Transverse colon (tissue), 4 donors: ENCODE data around the gene MTHFD1. TPM values are rescaled to one million over a fixed set of nuclear protein-coding genes. Genes with fewer than 3 reads are reported as not detected.

Experiments used
- DNase-seq: peaks from one replicate; pipeline ENCODE4 v3.0.0-alpha.2; 2019
- H3K27ac ChIP-seq, 4 donors: fragments of 200-600 bp; sonication (generic); 2 replicates each; pipeline ENCODE4 v1.5.1; 2016 to 2018; ENCODE audit warnings: inconsistent platforms in 4 of 4
- H3K27me3 ChIP-seq: fragments of 200-600 bp; sonication (generic); 2 replicates; pipeline ENCODE4 v1.5.1; 2017; ENCODE audit warnings: inconsistent platforms
- H3K36me3 ChIP-seq, 4 donors: fragments of 200-600 bp; sonication (generic); 2 replicates each; pipeline ENCODE4 v1.5.1; 2017 to 2019; ENCODE audit warnings: inconsistent platforms in 4 of 4
- H3K4me1 ChIP-seq, 4 donors: fragments of 200-600 bp; sonication (generic); 2 replicates each; pipeline ENCODE4 v1.5.1; 2017 to 2020; ENCODE audit warnings: inconsistent platforms in 4 of 4
- H3K4me3 ChIP-seq, 4 donors: fragments of 200-600 bp; sonication (generic); 1 replicate in 1 of 4; 2 replicates in 3 of 4; pipeline versions ENCODE4 v1.5.1 to v1.6.1; 2017 to 2019; ENCODE audit warnings: inconsistent platforms in 4 of 4
- H3K9me3 ChIP-seq, 2 donors: fragments of 200-600 bp; sonication (generic); 2 replicates each; pipeline ENCODE4 v1.5.1; 2017 to 2019; ENCODE audit warnings: inconsistent platforms in 2 of 2
- CTCF ChIP-seq, 5 experiments: fragments of 200-600 bp in 3 of 5; fragments of 450-650 bp in 2 of 5; sonication (generic) in 3 of 5; IDR thresholded peaks; 1 replicate in 2 of 5; 2 replicates in 3 of 5; pipeline ENCODE4 v1.5.1; 2016 to 2017; ENCODE audit warnings: antibody characterized with exemption in 5 of 5, inconsistent platforms in 3 of 5, mild to moderate bottlenecking in 2 of 5, moderate library complexity in 1 of 5
- EP300 ChIP-seq: sonication (generic); formaldehyde crosslinking; IDR thresholded peaks from one replicate; pipeline ENCODE4 v1.6.1; 2017; ENCODE audit warnings: antibody characterized with exemption, low read depth
- POLR2A ChIP-seq: fragments of 450-650 bp; IDR thresholded peaks from one replicate; pipeline ENCODE4 v1.6.1; 2016; ENCODE audit warnings: antibody characterized with exemption, mild to moderate bottlenecking, moderate library complexity
- POLR2AphosphoS5 ChIP-seq, 3 donors: sonication (generic); formaldehyde crosslinking; IDR thresholded peaks; one replicate each; pipeline ENCODE4 v1.6.1; 2016; ENCODE audit warnings: antibody characterized with exemption in 3 of 3
- WGBS, 2 donors: methylation state at CpG; one replicate each; pipeline ENCODE4 v1.1.5; 2018; ENCODE audit warnings: low coverage in 1 of 2; 5-methylcytosine and 5-hydroxymethylcytosine counted together
- in situ Hi-C, 4 donors: fragments of 200-750 bp; cut with MboI; loops; one replicate each; pipeline versions ENCODE4 v1.15.0 to v1.15.1; 2017; ENCODE audit warnings: low sequenced_read_pairs in 3 of 4, low pct_ligation_motif_present in 1 of 4, low pct_unique_long_range_greater_than_20kb in 1 of 4
- intact Hi-C: fragments of 100-400 bp; cut with DNase I; formaldehyde crosslinking; loops from one replicate; pipeline ENCODE4 v1.15.1; 2023; ENCODE audit warnings: low total_unique reads
- total RNA-seq, 4 donors: library from RNA; depleted of rRNA; stranded (reverse); fragments of >200 nt; gene quantifications; one replicate each; pipeline ENCODE4 v1.1.0, GENCODE V29; 2016

MTHFD1 gene
- total RNA-seq, 4 donors from 2014 or later = 20.5 to 92.0 (median 37.7) TPM

GRCh38 chr14:64434528-64434927, 46.4 kb downstream of the MTHFD1 start:
- Histone ChIP-seq H3K9me3 (no peaks in the 10 kb centered on the region), H3K27ac (no peak overlapping the region), H3K36me3 (peaks cover 0 to 16% (median 4%) of the 10 kb centered on the region in 4 donors), H3K4me3 (no peak overlapping the region), H3K27me3 (no peaks in the 10 kb centered on the region), H3K4me1 (peaks cover 0 to 15% (median 0%) of the 10 kb centered on the region in 4 donors)
- WGBS, 2 donors = 93 to 100% methylated on average over 2 to 3 of the region's 3 CpGs
- TF ChIP-seq POLR2AphosphoS5 (IDR thresholded peaks at IDR 0.05) = no peak
- in situ Hi-C loops = loop anchor here in 1 of 4 donors (25.0 kb wide), 1 partner anchor 203 kb away; no protein-coding TSS in a partner anchor
- intact Hi-C loops = no loop called here
- DNase-seq = no peak

DNA sequence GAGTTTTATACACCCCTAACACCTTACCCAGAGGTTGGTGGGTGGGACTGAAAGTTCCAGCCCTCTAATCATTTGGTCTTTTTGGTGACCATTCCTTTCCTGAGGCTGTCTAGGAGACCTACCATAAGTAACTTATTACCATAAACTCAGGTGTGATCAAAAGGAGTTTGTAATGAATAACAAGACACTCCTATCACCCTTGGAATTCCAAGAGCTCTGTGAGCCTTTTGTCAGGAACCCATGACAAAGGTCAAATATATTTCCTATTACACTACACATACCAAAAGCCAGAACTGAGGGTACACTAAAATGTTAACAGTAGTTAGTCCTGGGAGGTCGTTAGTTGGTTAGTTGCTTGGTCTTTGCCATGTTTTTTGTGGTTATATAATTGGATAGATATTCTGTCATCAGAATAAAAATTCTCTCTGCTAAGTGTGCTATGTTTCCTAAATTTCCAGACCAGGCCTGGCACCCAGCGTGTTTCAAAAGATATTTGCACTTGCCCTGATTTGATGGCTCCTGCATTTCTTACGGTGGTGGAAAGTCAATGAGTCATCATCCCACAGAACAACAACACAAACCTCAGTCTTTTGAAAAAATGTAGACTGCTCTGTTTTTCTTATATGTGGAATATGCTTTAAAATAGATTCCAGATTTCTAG, 50.2 kb downstream of the MTHFD1 start:
- in situ Hi-C loops (loop anchor here in 1 of 4 donors (25.0 kb wide), 1 partner anchor 199 kb away; no protein-coding TSS in a partner anchor), intact Hi-C loops (no loop called here)
- no peak for DNase-seq
- H3K27me3 ChIP-seq = no peaks in the 10 kb centered on the region
- no peak for TF ChIP-seq EP300
- TF ChIP-seq POLR2AphosphoS5 (IDR thresholded peaks at IDR 0.05) = no peak
- no peak for TF ChIP-seq POLR2A
- TF ChIP-seq CTCF (IDR thresholded peaks at IDR 0.05) = no peak
- no peak overlapping the region for H3K4me3 ChIP-seq
- no peaks in the 10 kb centered on the region for H3K36me3 ChIP-seq
- H3K9me3 ChIP-seq = no peaks in the 10 kb centered on the region
- peak overlapping the region; percentile 57 to 68 (median 65) for H3K27ac ChIP-seq
- WGBS, 2 donors = 44 to 49% methylated on average over 3 of the region's 3 CpGs
- peaks cover 0 to 15% (median 0%) of the 10 kb centered on the region in 4 donors for H3K4me1 ChIP-seq

- Histone ChIP-seq H3K27ac (peak overlapping the region in 3 of 4 donors; percentile 57 to 66 (median 64)), H3K4me1 (peaks cover 0 to 15% (median 0%) of the 10 kb centered on the region in 4 donors), H3K9me3 (no peaks in the 10 kb centered on the region), H3K4me3 (no peak overlapping the region), H3K27me3 (no peaks in the 10 kb centered on the region), H3K36me3 (no peaks in the 10 kb centered on the region)
- 86 to 97% methylated on average over 5 to 6 of the region's 6 CpGs for WGBS, 2 donors
- in situ Hi-C loops (loop anchor here in 1 of 4 donors (25.0 kb wide), 1 partner anchor 198 kb away; no protein-coding TSS in a partner anchor), intact Hi-C loops (no loop called here)
- no peak for DNase-seq
- TF ChIP-seq POLR2A = no peak
- TF ChIP-seq POLR2AphosphoS5 (IDR thresholded peaks at IDR 0.05) = no peak
- TF ChIP-seq CTCF (IDR thresholded peaks at IDR 0.05) = no peak
- no peak for TF ChIP-seq EP300
Measured at GRCh38 chr14:64439141-64439540, 51.0 kb downstream of the MTHFD1 start.

- intact Hi-C loops (no loop called here), in situ Hi-C loops (loop anchor here in 1 of 4 donors (25.0 kb wide), 1 partner anchor 197 kb away; no protein-coding TSS in a partner anchor)
- 94 to 100% methylated on average over 1 to 3 of the region's 3 CpGs for WGBS, 2 donors
- H3K4me3 ChIP-seq = no peak overlapping the region
- TF ChIP-seq EP300 (no peak), CTCF (IDR thresholded peaks at IDR 0.05) (no peak), POLR2AphosphoS5 (IDR thresholded peaks at IDR 0.05) (no peak), POLR2A (no peak)
- H3K27ac ChIP-seq = no peak overlapping the region
- H3K27me3 ChIP-seq = no peaks in the 10 kb centered on the region
- no peaks in the 10 kb centered on the region for H3K36me3 ChIP-seq
- DNase-seq = no peak
- H3K4me1 ChIP-seq = peaks cover 0 to 21% (median 1%) of the 10 kb centered on the region in 4 donors
- H3K9me3 ChIP-seq = no peaks in the 10 kb centered on the region
Measured at GRCh38 chr14:64440494-64440893, 52.3 kb downstream of the MTHFD1 start.
